PFSK-1 (cell line): ENCODE results near the gene RASL11B.

ENCODE experiments used
- POLR2AphosphoS5 ChIP-seq: IDR thresholded peaks from 2 replicates; pipeline ENCODE4 v1.6.1; 2012; ENCODE audit warnings: low read depth, mild to moderate bottlenecking, control low read depth, low read length, moderate library complexity
- SIN3A ChIP-seq: IDR thresholded peaks from 2 replicates; pipeline ENCODE4 v1.6.1; 2012; ENCODE audit warnings: mild to moderate bottlenecking, low read length, moderate library complexity, borderline replicate concordance; ENCODE audit not compliant: insufficient read depth
- TAF1 ChIP-seq: IDR thresholded peaks from 2 replicates; pipeline ENCODE4 v1.6.1; 2012; ENCODE audit warnings: low read length, control low read depth, borderline replicate concordance; ENCODE audit not compliant: insufficient read depth
- TF ChIP-seq, protein P1 (sequence below), 2 experiments: IDR thresholded peaks; 2 replicates each; pipeline versions ENCODE4 v1.6.1 to v1.8.0; 2011 to 2012; ENCODE audit warnings: low read depth in 2 of 2, low read length in 2 of 2, control low read depth in 1 of 2, inconsistent platforms in 1 of 2, mild to moderate bottlenecking in 1 of 2, moderate library complexity in 1 of 2; ENCODE audit not compliant: insufficient read depth in 1 of 2

GRCh38 chr4:52824270-52824602 is 37.9 kb upstream of the RASL11B start:
- TF ChIP-seq, protein P1, sequence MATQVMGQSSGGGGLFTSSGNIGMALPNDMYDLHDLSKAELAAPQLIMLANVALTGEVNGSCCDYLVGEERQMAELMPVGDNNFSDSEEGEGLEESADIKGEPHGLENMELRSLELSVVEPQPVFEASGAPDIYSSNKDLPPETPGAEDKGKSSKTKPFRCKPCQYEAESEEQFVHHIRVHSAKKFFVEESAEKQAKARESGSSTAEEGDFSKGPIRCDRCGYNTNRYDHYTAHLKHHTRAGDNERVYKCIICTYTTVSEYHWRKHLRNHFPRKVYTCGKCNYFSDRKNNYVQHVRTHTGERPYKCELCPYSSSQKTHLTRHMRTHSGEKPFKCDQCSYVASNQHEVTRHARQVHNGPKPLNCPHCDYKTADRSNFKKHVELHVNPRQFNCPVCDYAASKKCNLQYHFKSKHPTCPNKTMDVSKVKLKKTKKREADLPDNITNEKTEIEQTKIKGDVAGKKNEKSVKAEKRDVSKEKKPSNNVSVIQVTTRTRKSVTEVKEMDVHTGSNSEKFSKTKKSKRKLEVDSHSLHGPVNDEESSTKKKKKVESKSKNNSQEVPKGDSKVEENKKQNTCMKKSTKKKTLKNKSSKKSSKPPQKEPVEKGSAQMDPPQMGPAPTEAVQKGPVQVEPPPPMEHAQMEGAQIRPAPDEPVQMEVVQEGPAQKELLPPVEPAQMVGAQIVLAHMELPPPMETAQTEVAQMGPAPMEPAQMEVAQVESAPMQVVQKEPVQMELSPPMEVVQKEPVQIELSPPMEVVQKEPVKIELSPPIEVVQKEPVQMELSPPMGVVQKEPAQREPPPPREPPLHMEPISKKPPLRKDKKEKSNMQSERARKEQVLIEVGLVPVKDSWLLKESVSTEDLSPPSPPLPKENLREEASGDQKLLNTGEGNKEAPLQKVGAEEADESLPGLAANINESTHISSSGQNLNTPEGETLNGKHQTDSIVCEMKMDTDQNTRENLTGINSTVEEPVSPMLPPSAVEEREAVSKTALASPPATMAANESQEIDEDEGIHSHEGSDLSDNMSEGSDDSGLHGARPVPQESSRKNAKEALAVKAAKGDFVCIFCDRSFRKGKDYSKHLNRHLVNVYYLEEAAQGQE (IDR thresholded peaks at IDR 0.05; ENCODE audit: insufficient read depth in 1 of 2, low read depth in 2 of 2, low read length in 2 of 2): no peak
- no peak for TF ChIP-seq POLR2AphosphoS5
- TF ChIP-seq TAF1: no peak
- TF ChIP-seq SIN3A: no peak
